HFF-Myc (cell line): ENCODE measurements around the gene GAS5.

Experiments used
- DNase-seq: peaks from one replicate; pipeline ENCODE4 v3.0.0-alpha.2; 2011; ENCODE audit warnings: low read depth; ENCODE audit errors: extremely low read depth
- H3K4me3 ChIP-seq: replicated peaks from 2 replicates; pipeline ENCODE4 v1.5.1; 2011; ENCODE audit warnings: low read depth, mild to moderate bottlenecking, control low read depth, low read length
- CTCF ChIP-seq: IDR thresholded peaks from 2 replicates; pipeline ENCODE4 v1.5.1; 2012; ENCODE audit warnings: mild to moderate bottlenecking, low read depth, low read length, control low read depth; ENCODE audit errors: missing control alignments

The GAS5 gene

GRCh38 chr1:173870252-173871075, 2.7 kb upstream of the GAS5 start:
- TF ChIP-seq CTCF, result no peak
- DNase-seq, result no peak
- H3K4me3 ChIP-seq, result no peak overlapping the region

GRCh38 chr1:173869021-173869359, 1.2 kb upstream of the GAS5 start:
- DNase-seq, result no peak
- no peak for TF ChIP-seq CTCF
- H3K4me3 ChIP-seq, result peak overlapping the region; percentile 84

GRCh38 chr1:173868266-173869020, 654 bp upstream of the GAS5 start, which contains the start of gene ZBTB37:
ZBTB37 (plus strand) TSS chr1:173868380; CDS start chr1:173870226, 1,846 bp downstream.
- DNase-seq, result no peak

GRCh38 chr1:173867141-173867752, 542 bp downstream of the GAS5 start:
- DNase-seq, result no peak
- no peak for TF ChIP-seq CTCF
- peak overlapping the region; percentile 84 for H3K4me3 ChIP-seq

More at GRCh38 chr1:173868266-173869020, 654 bp upstream of the GAS5 start, which contains the start of gene ZBTB37:
- peak within 1 kb of the TSS; percentile 84 for H3K4me3 ChIP-seq
- no peak for TF ChIP-seq CTCF

- H3K4me3 ChIP-seq, result peak overlapping the region; percentile 84
- no peak for DNase-seq
- no peak for TF ChIP-seq CTCF
Observed at GRCh38 chr1:173866413-173867115, 1.2 kb downstream of the GAS5 start.

GRCh38 chr1:173865468-173866164, 2.2 kb downstream of the GAS5 start:
- H3K4me3 ChIP-seq, result peak overlapping the region; percentile 84
- DNase-seq, result no peak
- TF ChIP-seq CTCF, result no peak
